Right lobe of liver (tissue), 4 donors: ENCODE results near the gene HSPA4.

Source experiments
- POLR2A ChIP-seq: fragments of 450-650 bp; IDR thresholded peaks from one replicate; pipeline ENCODE4 v1.6.1; 2017; ENCODE audit warnings: antibody characterized with exemption, mild to moderate bottlenecking
- TF ChIP-seq, protein P1 (sequence below), 4 donors: fragments of 200-600 bp in 3 of 4; fragments of 450-650 bp in 1 of 4; IDR thresholded peaks; one replicate each; pipeline versions ENCODE4 v1.5.1 to v1.8.0; 2016 to 2022; ENCODE audit warnings: antibody characterized with exemption in 4 of 4, mild to moderate bottlenecking in 2 of 4
- donor health status: DM: no; HTN: no; CAD: no.
- donor health status: DM: no; HTN: no; CAD: no.
- donor health status: DM: no; HTN: yes; CAD: no.

DNA sequence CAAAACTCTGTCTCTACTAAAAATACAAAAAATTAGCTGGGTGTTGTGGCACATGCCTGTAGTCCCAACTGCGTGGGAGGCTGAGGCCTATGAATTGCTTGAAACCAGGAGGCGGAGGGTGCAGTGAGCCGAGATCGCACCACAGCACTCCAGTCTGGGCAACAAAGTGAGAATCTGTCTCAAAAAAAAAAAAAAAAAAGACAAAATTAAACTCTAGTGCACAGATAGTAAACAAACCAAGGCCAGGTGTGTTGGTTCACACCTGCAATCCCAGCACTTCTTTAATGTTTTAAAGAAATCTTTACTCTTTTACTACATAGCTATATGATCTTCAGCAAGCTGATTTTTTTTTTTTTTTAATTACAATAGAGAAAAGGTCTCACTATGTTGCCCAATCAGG lies 33.8 kb upstream of the HSPA4 start:
- no peak for TF ChIP-seq POLR2A
- TF ChIP-seq, protein P1, sequence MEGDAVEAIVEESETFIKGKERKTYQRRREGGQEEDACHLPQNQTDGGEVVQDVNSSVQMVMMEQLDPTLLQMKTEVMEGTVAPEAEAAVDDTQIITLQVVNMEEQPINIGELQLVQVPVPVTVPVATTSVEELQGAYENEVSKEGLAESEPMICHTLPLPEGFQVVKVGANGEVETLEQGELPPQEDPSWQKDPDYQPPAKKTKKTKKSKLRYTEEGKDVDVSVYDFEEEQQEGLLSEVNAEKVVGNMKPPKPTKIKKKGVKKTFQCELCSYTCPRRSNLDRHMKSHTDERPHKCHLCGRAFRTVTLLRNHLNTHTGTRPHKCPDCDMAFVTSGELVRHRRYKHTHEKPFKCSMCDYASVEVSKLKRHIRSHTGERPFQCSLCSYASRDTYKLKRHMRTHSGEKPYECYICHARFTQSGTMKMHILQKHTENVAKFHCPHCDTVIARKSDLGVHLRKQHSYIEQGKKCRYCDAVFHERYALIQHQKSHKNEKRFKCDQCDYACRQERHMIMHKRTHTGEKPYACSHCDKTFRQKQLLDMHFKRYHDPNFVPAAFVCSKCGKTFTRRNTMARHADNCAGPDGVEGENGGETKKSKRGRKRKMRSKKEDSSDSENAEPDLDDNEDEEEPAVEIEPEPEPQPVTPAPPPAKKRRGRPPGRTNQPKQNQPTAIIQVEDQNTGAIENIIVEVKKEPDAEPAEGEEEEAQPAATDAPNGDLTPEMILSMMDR (IDR thresholded peaks at IDR 0.05): no peak
